Forelimb muscle (tissue), 1 donor: ENCODE measurements around the gene LRBA. TPM values are rescaled to one million over a fixed set of nuclear protein-coding genes. Genes with fewer than 3 reads are reported as not detected.

Source experiments
- DNase-seq: peaks from one replicate; pipeline ENCODE4 v3.0.0-alpha.2; 2013; ENCODE audit warnings: low read depth
- polyA plus RNA-seq: library from polyadenylated mRNA; unstranded; fragments of 120-200 nt; gene quantifications from one replicate; pipeline ENCODE4 v1.2.1, GENCODE V29; 2013; ENCODE audit not compliant: insufficient read length

The LRBA gene
- polyA plus RNA-seq, 1 donor, result 21.0 TPM

DNA sequence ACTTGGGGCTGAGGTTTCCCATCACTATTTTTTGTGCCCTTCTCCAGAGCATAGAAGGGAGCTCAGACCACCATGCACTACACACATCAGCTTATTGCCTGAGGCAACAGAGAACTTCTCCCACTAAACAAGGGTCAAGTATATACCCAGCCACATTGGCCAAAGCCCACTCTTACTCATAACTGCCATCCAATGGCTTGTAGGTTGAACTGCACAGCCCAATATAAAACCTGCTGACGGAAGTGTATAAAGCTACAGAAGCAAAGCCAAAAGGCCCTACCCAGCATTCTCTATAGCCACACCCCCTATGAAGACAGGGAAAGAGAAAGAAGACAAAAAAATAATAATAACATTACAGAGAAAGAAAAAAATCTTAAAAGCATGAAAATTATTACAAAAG, 139.7 kb downstream of the LRBA start:
- no peak for DNase-seq

DNA sequence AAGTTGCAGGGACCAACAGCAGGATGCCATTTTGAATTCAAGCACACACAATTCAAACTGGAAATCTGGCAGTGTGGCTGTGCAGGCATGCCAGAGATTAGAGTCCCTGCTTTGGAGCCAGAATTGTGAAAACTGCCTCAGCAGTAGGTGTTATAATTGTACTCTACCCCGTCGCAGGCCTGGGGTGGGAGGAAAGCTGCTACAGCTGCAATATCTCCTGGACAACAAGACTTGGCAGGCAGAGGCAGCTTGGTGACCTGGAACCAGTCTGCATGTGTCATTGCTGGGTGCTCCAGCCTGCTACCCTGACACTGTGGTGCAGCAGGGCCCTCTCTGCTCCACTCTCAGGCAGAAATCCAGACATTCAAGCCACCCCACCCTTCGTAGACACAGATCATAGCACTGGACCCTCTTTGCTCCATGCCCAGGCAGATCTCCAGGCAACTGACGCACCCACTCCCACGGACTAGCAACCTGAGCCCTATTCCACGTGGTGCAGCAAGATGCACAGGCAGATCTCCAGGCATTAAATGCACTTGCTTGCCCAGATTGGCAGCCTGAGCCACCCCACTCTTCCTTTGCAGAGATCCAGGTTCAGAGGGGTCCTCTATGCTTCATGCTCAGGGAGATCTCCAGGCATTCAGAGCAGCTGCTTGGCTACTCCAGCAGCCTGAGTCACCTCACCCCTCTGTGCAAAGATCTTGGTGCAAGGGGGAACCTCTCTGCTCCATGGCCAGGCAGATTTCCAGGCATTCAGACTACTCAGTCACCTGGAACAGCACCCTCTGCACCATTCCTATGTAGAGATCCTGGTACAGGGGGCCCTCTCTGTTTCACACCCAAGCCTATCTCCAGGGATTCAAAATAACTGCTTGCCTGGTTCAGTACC, 140.5 kb downstream of the LRBA start:
- no peak for DNase-seq

DNA sequence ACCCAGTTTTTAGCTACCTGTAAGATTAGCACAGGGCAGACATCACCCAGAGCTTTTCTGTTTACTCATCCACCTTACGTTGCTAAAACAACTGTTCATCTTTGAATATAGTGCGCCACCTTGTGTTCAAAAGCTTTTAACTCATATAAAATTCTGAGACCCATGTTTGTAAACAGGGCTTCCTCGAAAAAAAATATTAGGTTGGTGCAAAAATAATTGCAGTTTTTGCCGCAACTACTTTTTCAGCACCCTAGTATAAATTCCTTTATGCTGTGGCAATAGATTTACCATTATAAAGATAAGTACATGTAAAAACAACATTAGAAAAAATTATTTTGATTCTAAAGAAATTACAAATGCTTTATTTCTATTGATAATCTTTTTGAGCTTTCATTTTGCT, 147.9 kb downstream of the LRBA start:
- peak; percentile 70 for DNase-seq

DNA sequence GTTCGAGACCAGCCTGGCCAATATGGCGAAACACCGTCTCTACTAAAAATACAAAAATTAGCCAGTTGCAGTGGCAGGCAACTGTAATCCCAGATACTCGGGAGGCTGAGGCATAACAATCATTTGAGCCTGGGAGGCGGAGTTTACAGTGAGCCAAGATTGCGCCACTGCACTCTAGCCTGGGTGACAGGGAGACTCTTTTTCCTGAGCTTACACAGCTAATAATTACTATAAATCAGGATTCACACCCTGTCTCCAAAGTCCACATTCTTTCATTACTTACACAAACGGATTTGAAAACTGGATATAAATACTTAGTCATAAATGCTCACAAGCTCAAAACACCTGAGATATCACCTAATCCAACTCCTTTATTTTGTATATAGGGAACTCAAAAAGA, 151.6 kb downstream of the LRBA start:
- DNase-seq, result no peak

DNA sequence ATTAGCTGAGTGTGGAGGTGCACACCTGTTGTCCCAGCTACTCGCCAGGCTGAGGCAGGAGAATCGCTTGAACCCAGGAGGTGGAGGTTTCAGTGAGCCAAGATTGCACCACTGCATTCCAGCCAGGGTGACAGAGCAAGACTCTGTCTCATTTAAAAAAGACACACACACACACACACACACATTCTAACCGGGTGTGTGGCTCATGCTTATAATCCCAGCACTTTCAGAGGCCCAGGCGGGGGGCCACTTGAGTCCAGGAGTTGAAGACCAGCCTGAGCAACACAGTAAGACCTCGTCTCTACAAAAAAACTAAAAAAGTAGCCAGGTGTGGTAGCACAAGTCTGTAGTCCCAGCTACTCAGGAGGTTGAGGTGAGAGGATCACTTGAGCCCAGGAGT, 152.3 kb downstream of the LRBA start:
- DNase-seq, result no peak

DNA sequence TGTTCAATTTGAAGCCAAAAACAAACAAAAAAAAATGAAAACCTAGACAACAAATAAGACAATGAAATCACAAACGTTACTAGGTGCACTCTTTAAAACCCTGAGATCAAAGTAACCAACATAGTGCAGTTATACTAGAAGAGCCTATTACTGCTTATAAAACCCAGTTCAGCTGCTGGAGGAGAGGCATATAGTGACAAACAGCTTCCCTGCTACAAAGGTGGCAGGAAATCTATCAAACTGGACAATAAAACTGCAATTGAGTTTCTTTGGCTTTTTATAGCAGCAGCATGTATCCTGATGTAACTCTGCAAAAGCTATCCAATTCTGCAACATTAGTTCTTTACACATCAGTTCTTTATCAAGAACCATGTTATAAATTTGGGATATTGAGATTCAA, 155.6 kb downstream of the LRBA start:
- no peak for DNase-seq

DNA sequence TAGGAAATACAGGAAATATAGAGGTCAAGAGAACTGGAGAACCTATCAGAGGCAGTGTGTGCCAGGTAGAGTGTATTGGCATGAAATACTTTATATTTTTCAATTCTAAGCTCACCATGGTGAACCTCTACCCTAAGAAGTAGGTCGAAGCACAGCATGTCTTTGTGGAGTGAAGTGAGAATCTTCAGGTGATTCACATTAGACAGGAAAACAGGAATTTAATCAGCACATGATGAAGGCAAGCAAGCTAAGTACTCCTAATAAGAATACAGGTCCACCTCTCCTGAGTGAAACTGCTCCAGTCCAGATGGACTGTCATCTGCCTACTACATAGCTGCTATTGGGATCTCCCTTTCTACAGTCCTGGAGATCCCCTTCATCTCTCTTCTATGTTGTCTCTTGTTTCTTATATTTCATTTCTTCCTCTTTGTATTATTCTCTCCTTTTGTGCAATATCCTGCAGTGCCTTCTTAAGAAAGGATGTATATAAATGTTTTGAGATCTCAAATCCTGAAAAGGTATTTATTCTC, 159.0 kb downstream of the LRBA start:
- no peak for DNase-seq

DNA sequence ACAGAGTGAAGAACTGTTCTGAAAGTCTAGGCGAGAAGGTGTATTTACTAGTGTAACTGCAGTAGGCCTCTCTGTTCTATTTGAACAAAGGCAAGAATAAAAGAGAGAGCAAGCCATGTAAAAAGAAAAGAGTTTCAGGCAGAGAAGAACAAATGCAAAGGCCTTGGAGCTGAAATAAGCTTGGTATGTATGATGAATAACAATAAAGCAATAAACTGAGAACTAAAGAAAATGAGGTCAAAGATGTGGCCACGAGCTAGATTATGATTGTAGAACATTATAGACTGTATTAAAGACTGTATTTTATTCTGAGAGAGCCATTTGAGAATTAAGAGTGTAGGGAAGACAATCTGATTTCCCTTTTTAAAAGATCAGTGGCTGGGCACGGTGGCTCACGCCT, 160.5 kb downstream of the LRBA start:
- no peak for DNase-seq

DNA sequence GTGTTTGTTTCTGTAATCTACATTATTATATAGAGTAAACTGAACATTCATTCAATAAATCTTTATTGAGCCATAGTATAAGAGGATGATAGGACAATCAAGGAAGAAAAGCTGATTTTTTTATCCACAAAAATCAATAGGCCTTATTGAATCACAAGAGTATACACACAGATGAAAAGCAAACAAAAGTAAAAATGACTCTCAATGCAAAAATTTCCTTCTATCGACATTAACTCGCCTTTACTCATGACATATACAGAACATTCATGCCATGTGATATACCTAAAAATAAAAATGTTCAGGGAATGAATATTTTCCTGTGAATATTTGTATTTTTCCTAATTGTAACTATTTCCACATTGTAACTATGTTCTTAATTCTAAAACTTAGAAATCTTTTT, 161.2 kb downstream of the LRBA start:
- no peak for DNase-seq

DNA sequence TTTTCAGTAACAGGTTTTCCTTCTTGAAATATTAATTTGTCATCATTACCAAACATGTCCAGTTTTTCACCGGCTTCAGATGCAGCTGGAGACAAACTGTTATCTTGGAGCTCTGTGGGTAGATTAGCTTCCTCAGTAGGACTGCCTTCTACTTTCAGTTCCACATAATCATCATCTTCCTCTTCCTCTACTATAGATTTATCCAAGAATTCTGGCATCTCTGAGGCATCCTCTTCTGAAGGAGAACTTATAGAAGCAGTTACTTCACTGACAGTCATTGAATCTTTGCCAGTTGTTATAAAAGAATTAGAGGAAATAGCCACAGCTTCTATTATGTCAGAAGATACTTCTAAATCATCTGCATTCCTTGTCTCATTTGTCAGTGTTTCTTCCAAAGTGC, 162.9 kb downstream of the LRBA start:
- DNase-seq, result no peak

DNA sequence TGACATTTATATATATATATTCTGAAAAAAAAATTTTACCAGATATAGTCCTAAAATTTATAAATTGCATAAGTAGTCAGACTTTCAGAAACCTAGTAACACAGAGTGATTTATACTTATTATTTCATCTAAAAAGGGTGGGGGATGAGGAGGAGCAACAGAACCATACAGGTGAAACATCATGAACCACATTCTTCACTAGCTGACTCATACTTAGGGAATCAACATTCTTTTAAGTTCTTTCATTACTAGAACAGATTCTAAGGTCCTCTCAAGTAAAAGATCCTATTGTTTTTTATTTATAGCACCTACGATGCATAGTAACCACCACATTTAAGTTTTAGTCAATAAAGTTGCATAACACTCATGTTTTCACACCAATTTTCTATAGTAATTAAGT, 166.1 kb downstream of the LRBA start:
- no peak for DNase-seq

DNA sequence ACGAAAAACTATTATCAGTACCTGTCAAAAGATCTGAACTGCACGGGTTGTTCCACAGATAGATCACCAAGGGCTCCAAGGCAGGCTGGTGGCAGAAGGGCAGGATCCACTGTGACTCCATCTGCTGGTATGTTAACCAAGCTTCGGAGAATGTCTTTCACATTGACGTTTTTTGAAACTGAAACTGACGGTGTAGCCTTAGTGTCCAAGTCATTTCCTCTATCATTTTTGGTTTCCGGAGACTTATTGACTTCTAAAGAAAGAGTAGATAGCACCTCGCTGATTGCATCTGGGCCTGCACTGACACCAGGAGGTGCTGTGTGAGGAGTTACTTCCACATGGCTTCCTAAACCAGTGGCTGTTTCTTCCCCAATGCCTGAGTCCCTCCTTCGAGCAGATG, 186.9 kb downstream of the LRBA start:
- no peak for DNase-seq

DNA sequence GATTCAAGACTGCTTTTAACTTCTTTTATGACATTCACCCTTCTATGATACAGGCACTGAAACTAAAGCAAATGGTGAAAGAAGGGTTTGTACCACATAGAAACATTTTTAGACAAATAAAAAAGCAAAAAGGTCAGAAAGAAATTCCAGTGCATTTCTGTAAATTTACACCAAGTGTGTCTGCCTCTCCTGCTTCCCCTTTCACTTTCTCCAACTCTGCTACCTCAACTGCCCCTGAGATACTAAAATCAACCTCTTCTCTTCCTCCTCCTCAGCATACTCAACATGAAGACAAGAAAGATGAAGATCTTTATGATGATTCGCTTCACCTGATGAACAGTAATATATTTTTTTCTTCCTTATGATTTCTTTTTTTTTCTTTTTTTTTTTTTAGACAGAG, 187.9 kb downstream of the LRBA start:
- no peak for DNase-seq

DNA sequence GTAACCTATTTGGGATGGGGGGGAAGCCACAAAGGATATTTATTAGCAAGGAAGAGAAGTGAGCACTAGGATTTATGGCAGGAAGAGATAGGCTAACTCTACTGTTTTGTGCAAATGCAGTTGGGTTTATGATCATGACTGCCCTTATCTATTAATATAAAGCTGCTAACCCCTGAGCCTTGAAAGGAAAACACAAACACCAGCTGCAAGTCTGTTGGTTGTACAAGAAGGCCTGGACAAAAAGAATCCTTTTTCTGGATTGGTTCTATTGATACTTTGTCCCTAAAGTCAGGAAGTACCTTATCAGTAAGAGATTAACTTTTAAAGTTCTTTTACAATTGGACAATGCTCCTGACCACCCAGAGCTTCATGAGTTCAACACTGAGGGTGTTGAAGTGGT, 188.8 kb downstream of the LRBA start:
- no peak for DNase-seq

DNA sequence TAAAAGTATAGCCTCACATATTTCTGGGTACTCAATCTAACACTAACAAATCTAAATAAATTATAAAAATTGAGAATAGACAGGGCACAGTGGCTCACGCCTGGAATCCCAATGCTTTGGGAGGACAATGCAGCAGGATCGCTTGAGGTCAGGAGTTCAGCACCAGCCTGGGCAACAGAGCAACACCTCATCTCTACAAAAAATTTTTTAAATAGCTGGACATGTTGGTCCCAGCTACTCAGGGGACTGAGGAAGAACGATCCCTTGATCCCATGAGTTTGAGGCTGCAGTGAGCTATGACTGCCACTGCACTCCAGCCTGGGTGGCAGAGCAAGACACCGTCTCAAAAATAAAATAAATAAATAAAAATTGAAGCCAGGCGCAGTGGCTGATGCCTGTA, 192.7 kb downstream of the LRBA start:
- no peak for DNase-seq

DNA sequence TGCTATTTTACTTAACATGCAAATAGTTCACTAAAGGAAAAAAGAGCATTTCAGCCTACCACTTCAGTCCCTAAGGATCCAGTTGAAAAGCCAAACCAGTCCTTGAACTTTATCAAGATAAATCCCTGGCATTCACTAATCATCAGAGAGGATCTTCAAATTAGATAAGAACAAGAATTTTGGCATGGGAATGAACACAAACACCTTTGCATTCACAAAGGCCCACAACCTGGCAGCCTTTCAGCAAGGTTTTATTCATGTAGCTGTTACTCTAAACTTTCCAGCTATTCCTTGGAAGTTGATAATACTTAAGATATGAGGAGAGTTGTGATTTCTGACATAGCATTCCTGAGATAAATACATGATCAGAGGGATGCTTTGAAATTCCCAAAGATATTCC, 193.4 kb downstream of the LRBA start:
- DNase-seq, result no peak

DNA sequence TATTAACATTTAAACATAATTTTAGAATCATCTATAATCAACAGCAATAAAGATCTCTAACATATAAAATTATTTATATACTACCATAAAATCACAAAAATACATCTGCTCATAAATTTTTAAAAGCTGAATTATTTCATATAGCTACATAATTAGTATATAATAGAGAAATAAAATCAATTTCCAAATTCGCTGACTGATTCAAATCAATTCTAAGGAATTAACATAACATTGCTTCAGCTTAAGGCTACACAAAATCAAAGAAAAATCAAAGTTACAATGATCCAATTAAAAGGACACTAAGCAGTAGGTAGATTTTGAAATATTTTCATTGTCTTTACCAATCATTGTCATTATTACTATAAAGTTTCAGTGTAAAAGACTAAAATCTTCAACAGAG, 194.7 kb downstream of the LRBA start:
- DNase-seq, result no peak

DNA sequence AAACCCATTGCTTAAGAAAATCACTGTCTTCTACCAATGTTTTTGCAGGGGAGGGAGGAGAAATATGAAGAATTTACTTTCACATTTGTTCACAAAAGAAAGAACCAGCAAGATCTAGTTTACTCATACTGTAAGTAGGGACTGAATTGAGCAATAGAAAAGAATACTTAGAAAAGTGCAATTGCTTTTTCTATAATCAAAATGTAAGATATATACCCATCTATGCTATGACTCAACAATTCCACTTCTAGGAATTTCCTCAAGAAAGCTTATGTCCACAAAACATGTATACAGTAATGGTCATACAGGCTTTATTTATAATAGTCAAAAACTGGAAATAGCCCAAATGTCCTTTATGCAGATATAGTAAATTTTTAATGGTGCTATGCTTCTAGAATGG, 196.4 kb downstream of the LRBA start:
- no peak for DNase-seq

DNA sequence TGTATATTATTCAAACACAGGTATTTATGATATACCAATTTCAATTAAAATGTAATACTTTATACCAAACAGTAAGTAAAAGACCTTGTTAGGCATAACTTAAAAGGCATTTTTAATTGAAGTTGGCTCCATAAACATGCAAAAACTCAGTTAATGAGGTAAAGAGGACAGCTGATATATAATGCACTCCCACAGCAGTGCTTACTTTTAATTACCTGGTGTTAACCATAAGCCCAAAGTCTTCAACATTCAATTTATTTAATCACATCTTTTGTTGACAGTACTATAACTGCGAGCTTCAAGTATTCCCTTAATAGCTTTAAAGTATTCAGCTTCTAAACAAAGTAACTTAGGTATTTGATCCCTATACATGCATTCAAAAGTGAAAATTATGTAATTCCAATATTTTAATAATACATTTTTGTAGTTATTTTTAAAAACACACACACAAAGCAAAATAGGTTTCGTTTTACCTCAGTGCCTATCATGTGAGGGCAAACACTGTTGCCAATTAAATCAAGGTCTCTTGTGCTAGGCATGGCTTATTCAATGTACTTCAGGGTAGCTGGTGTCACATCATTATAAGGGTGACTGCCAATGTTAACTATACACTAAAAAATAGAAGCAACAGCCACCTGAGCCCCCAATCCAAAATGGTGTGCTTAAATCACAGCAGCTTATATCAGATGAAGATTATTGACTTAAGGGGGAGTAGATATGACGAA, 197.1 kb downstream of the LRBA start:
- no peak for DNase-seq

DNA sequence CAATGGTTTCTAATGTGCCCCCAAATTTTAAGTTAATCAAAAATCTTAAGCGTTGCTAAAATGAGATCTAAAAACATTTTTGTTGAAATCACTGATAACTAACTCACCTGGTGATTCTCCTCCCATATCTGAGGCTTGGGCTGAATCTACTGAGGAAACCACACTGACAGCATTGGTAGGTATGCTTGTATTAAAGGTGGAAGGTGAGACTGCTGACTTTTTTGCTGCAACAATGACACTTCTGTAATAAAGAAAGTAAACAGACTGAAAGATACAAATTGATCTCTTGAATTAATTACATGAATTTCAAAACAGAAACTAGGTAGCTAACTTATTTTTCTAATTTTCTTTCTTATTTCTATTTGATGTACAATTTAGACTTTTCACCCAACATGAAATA, 198.1 kb downstream of the LRBA start:
- DNase-seq, result no peak

DNA sequence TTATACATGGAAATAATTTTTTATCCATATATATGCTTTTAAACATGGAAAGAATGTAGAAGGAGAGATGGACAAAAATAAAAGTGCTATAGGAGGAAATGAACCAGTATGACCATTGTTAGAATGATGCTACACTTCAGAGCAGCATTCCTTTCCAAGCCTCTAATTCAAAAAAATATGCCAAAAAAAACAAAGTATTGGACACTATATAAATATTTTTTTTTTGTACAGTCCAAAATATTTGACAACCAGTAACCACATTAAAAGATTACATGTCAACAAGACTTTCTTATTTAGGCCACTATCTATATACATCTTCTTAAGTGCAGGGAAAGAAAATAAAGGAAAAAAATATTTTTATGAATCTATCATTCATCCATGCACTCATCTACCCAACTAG, 198.6 kb downstream of the LRBA start:
- no peak for DNase-seq

DNA sequence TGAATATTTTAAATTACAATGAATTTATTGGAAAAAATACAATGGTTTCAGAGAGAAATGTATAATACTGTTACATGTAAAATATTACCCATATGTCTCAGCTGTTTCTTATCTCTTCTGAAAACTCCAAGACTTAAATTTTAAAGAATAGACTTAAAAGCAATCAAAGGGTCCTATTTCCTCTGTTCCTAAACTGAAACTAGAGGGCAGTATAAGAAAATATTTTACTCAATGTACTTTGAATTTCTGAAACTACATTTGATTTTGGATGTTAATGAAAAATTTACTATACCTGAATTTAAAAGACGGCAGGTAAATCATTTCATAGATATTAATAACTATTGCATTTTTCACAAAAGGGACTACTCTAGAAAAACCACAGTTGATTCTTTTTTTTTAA, 200.2 kb downstream of the LRBA start:
- DNase-seq, result no peak
